GF-D8 (cell line): Measurements from ENCODE around the gene HBQ1.
"Not testable (repeated sequence)": the region's sequence is repeated elsewhere in the genome, so short reads cannot be mapped to it uniquely, and the experiment has no call there.

Experiments used
- DNase-seq: peaks from one replicate; lab custom pipeline; 2025; lab: John Stamatoyannopoulos, UW

The HBQ1 gene

DNA sequence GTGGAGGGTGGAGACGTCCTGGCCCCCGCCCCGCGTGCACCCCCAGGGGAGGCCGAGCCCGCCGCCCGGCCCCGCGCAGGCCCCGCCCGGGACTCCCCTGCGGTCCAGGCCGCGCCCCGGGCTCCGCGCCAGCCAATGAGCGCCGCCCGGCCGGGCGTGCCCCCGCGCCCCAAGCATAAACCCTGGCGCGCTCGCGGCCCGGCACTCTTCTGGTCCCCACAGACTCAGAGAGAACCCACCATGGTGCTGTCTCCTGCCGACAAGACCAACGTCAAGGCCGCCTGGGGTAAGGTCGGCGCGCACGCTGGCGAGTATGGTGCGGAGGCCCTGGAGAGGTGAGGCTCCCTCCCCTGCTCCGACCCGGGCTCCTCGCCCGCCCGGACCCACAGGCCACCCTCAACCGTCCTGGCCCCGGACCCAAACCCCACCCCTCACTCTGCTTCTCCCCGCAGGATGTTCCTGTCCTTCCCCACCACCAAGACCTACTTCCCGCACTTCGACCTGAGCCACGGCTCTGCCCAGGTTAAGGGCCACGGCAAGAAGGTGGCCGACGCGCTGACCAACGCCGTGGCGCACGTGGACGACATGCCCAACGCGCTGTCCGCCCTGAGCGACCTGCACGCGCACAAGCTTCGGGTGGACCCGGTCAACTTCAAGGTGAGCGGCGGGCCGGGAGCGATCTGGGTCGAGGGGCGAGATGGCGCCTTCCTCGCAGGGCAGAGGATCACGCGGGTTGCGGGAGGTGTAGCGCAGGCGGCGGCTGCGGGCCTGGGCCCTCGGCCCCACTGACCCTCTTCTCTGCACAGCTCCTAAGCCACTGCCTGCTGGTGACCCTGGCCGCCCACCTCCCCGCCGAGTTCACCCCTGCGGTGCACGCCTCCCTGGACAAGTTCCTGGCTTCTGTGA, 3.5 kb upstream of the HBQ1 start, which contains the start of gene HBA1:
HBA1 (plus strand) TSS at position 204 of the 906 bp plus-strand sequence; CDS start at position 241, 37 bp downstream.
- not testable (repeated sequence) for DNase-seq

- no peak for DNase-seq
Measured at GRCh38 chr16:177394-177822, 2.9 kb upstream of the HBQ1 start.

DNA sequence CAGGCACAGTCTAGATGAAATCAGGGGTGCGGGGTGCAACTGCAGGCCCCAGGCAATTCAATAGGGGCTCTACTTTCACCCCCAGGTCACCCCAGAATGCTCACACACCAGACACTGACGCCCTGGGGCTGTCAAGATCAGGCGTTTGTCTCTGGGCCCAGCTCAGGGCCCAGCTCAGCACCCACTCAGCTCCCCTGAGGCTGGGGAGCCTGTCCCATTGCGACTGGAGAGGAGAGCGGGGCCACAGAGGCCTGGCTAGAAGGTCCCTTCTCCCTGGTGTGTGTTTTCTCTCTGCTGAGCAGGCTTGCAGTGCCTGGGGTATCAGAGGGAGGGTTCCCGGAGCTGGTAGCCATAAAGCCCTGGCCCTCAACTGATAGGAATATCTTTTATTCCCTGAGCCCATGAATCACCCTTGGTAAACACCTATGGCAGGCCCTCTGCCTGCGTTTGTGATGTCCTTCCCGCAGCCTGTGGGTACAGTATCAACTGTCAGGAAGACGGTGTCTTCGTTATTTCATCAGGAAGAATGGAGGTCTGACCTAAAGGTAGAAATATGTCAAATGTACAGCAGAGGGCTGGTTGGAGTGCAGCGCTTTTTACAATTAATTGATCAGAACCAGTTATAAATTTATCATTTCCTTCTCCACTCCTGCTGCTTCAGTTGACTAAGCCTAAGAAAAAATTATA, 2.1 kb upstream of the HBQ1 start:
- no peak for DNase-seq

- DNase-seq: no peak
Measured at GRCh38 chr16:178668-179015, 1.6 kb upstream of the HBQ1 start.

DNA sequence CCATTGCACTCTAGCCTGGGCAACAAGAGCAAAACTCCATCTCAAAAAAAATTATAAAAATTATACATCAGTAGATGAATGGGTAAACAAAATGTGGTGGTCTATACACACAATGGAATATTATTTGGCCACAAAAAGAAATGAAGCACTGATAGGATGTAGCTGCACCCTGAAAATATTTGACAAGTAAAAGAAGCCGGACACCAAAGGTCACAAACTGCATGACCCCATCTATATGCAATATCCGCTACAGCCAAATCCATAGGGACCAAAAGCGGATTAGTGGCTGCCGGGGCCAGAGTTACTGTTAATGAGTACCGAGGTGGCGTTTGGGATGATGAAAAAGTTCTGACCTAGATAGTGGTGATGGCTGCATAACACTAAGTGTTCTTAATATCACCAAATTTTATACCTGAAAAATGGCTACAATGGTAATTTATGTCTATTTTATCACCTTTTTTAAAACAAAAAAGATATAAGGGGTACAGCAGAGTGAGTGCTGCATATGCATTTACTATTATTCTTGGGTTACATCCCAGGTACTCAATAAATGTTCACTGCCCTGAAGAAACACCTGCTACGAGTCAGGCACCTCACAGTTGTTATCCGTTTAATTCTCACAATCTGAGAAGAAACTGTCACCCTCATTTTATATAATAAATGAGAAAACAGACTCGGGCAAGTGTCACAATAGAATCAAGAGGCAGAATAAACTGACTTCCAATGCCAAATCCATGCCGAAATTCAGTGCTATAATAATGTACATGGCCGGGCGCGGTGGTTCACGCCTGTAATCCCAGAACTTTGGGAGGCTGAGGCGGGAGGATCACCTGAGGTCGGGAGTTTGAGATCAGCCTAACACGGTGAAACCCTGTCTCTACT, 807 bp upstream of the HBQ1 start:
- DNase-seq: no peak

GRCh38 chr16:180681-181564, 664 bp downstream of the HBQ1 start:
- peak; percentile 61 for DNase-seq

- no peak for DNase-seq
Measured at GRCh38 chr16:181565-182021, 1.3 kb downstream of the HBQ1 start.

GRCh38 chr16:183005-183404, 2.7 kb downstream of the HBQ1 start:
- DNase-seq: no peak

DNA sequence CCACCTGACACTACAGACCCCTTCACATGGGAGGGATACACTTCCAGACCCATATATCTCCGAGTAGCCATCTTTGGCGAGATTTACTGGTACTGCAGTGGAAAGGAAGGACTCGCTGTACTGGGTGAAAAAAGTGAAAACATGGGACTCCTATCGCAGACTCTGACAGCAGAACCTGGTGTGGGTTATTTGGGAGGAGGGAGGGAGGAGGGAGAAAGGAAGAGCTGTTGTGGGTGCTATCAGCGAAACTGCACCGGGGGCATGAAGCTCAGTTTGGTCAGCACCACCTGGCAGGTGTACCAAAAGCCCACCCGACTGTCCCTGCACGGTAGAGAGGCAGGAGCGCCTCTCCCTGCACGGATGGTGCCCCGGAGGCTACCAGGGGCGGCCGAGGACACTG, 5.0 kb downstream of the HBQ1 start:
- DNase-seq: no peak

GRCh38 chr16:185691-186090, 5.4 kb downstream of the HBQ1 start:
- no peak for DNase-seq

GRCh38 chr16:187330-187729, 7.1 kb downstream of the HBQ1 start:
- DNase-seq: no peak

DNA sequence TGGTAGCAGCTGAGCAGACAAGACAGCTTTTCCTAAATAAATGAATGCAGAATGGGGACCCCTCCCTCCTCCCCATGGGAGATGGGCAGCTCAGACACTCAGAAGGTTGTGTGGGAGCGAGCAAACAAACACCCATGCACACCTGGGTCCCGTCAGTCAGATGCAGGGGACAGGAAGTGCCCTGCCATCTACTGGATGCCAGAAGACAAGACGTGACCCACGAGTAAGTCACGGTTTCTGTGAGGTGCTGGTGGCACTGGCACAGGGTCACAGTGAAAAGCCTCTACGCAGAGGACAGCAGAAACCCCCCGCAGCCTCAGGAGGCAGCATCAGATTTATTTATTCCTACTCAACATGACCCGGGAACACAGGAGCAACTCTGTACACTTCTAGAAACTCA, 8.4 kb downstream of the HBQ1 start:
- no peak for DNase-seq

DNA sequence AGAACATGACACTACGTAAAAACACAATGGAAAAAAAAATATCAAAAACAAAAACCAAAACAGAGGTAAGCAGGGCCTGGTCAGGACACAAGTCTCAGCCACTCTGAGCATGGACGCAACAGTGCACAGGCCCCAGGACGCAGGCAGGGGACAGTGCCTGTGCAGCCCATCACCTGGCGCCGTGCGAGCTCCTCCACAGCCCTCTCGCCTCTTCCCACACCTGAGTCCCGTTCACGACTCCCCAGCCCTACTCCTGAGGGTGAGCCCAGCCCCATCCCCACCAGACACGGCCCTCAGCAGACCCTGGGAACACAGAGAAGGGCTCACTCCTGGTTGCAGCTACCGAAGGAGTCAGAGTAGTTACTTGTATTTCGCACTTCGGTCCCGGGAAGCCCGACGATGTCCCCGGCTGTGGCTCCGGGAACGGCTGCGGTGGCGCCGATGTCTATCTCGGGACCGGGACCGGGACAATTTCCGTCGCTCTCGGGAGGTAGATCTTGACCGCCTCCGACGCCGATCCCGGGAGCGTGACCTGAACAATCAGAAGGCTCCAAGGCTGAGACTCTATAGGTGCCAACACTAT, 9.4 kb downstream of the HBQ1 start:
- no peak for DNase-seq

DNA sequence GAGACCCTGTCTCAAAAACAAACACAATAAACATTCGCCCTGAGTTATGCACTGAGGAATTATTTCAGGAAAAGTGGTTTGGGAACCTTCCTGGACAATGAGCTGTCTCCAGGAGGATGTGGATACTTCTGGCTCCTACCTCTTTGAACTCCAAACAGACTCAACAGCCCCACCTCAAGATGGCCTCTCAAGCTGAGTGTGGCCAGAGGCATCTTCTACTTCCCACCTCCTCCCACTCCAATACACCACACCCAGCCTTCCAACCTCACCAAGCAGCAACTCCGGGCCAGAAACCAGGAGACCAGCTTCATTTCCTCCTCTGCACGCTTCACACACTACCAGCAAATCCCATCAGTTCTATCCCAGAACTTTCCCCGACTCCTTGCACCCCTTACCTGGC, 11.6 kb downstream of the HBQ1 start:
- DNase-seq: no peak

GRCh38 chr16:192686-193085, 12.4 kb downstream of the HBQ1 start:
- DNase-seq: no peak

DNA sequence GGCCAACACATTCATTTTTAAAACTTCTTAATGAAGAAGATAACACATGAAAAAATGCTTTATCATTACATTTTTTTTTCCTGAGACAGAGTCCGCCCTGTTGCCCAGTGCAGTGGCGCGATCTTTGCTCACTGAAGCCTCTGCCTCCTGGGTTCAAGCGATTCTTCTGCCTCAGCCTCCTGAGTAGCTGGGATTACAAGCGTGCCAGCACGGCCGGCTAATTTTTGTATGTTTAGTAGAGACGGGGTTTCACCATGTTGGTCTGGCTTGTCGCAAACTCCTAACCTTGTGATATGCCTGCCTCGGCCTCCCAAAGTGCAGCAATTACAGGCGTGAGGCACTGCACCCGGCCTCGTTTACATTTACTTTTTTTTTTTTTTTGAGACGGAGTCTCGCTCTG, 13.2 kb downstream of the HBQ1 start:
- no peak for DNase-seq

GRCh38 chr16:194516-194915, 14.3 kb downstream of the HBQ1 start:
- no peak for DNase-seq

DNA sequence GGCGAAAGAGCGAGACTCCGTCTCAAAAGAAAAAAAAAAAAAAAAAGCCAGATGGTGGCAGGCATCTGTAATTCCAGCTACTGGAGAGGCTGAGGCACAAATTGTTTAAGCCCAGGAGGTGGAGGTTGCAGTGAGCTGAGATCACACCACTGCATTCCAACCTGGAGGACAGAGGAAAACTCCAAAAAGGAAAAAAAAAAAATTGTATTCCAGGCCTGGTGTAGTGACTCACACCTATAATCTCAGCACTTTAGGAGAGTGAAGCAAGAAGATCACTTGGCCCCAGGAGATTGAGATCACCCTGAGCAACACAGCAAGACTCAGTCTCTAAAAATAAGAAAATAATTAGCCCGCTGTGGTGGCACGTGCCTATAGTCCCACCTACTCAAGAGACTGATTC, 20.1 kb downstream of the HBQ1 start:
- DNase-seq: no peak

- no peak for DNase-seq
Measured at GRCh38 chr16:203246-203645, 23.0 kb downstream of the HBQ1 start.

- not testable (repeated sequence) for DNase-seq
Measured at GRCh38 chr16:204046-204445, 23.8 kb downstream of the HBQ1 start.

DNA sequence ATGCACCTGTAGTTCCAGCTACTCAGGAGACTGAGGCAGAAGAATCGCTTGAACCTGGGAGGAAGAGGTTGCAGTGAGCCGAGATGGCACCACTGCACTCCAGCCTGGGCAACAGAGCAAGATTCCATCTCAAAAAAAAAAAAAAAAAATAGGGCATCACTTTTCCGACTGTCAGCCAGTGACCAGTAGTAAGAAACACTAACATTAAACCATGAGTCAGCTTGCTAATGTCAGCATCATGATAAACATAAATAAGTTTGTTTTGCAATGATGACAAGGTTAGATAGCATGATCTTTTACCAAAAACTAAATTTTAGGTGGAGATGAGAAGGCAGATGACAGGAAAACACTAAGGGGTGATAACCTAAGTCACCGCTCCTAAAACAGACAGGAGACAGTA, 29.1 kb downstream of the HBQ1 start:
- not testable (repeated sequence) for DNase-seq
